SKM-1 (cell line): ENCODE measurements around the gene ADGRA3.

Source experiments
- DNase-seq: peaks from one replicate; lab custom pipeline; 2025; ENCODE audit not compliant: unreplicated experiment; lab: John Stamatoyannopoulos, UW

Gene ADGRA3

GRCh38 chr4:22510750-22511149 is 5.1 kb downstream of the ADGRA3 start:
- DNase-seq: no peak

GRCh38 chr4:22508376-22508775 is 7.5 kb downstream of the ADGRA3 start:
- no peak for DNase-seq

- DNase-seq: no peak
Measured at GRCh38 chr4:22504922-22505321, 10.9 kb downstream of the ADGRA3 start.

GRCh38 chr4:22504447-22504846 is 11.4 kb downstream of the ADGRA3 start:
- DNase-seq: no peak

GRCh38 chr4:22502895-22503814 is 12.7 kb downstream of the ADGRA3 start:
- DNase-seq: no peak

- DNase-seq: no peak
Measured at GRCh38 chr4:22501715-22502095, 14.2 kb downstream of the ADGRA3 start.

- DNase-seq: no peak
Measured at GRCh38 chr4:22500831-22501714, 14.8 kb downstream of the ADGRA3 start.

- no peak for DNase-seq
Measured at GRCh38 chr4:22500128-22500611, 15.7 kb downstream of the ADGRA3 start.

GRCh38 chr4:22498866-22499265 is 17.0 kb downstream of the ADGRA3 start:
- DNase-seq: no peak

- no peak for DNase-seq
Measured at GRCh38 chr4:22496165-22496813, 19.6 kb downstream of the ADGRA3 start.

GRCh38 chr4:22493523-22493922 is 22.3 kb downstream of the ADGRA3 start:
- no peak for DNase-seq

GRCh38 chr4:22492987-22493386 is 22.9 kb downstream of the ADGRA3 start:
- DNase-seq: no peak

- DNase-seq: no peak
Measured at GRCh38 chr4:22491939-22492338, 23.9 kb downstream of the ADGRA3 start.

- no peak for DNase-seq
Measured at GRCh38 chr4:22490718-22491315, 25.0 kb downstream of the ADGRA3 start.

- DNase-seq: no peak
Measured at GRCh38 chr4:22488106-22488505, 27.8 kb downstream of the ADGRA3 start.

- no peak for DNase-seq
Measured at GRCh38 chr4:22487328-22487727, 28.5 kb downstream of the ADGRA3 start.

GRCh38 chr4:22486276-22486675 is 29.6 kb downstream of the ADGRA3 start:
- DNase-seq: no peak

GRCh38 chr4:22485737-22486136 is 30.1 kb downstream of the ADGRA3 start:
- no peak for DNase-seq

GRCh38 chr4:22483551-22483981 is 32.3 kb downstream of the ADGRA3 start:
- DNase-seq: no peak

- DNase-seq: no peak
Measured at GRCh38 chr4:22482250-22483127, 33.4 kb downstream of the ADGRA3 start.
